Measurements from ENCODE around the gene ZNF10.

ZNF10 gene

DNA sequence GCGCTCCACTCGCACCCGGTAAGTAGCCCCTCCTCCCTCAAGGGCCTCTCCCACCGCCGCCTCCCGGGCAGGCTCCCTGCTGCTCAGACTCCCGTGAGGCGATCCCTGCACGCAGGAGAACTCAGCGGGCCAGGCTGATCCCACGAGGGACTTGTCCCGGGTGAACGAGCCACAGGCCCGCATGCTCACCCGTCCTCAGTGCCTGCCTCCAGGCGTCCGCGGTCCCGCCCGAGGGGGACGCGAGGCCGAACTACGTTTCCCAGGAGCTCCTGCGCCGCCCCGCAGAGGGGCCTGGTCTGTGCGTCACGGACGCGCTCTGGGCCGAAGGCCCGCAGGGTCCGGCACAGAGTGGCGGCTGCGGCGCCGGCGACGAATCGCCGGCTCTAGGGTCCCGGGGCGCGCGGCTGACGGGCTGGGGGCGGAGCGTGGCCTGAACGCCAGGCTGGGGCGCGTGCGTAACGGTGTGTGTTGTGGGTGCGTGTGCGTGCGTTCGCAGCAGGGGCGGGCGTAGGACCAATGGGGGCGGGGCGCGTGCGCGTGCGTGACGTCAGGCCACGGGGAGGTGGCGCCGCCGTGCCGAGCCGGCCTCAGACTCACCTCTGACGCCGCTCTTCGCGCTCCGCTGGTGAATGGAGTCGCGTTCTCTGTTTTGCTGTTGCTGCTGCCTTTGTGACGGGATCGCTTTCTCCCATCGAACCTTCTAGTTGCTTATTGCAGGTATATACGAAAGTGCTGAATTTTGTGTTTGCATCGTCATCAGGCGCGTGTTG lies at the start of gene ZNF10, which contains the start of gene ZNF891:
TSS of gene ZNF10 (plus strand) at position 590 of the 770 bp plus-strand sequence. CDS start 13,866 bp downstream, outside the sequence.
TSS of gene ZNF891 (minus strand) at position 237 of the 770 bp plus-strand sequence. CDS start 8,356 bp downstream, outside the sequence.
- DNase-seq, result peak; percentile 72 to 91

DNA sequence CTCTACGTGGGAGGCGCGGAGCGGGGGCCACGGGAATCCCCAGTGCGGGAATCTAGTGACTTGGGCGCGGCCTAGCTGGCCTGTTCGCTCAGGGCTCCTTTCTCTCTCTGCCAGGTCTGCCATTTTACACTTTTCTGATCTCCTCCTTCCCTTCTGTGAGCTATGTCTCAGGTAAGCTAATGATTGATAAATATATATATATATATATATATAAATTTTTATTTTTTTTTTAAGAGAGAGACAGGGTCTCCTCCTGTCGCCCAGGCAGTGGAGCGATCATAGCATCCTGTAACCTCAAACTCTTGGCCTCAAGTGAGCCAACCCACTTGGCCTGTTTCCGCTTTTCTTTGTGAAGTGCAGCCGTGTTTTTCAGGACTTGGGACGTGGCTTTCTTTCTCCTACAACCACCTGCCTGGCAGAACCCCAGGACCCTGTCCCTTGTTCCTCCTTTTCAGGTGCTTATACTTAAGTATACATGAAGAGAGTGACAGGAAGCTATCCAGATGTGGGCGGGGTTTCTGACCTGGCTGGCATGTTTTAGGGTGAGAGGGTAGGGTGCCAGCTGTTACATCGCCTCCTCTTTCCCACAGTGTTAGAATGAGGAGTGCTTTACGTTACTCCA lies 49.2 kb upstream of the ZNF10 start:
- peak; percentile 33 to 68 for DNase-seq

- DNase-seq, result no peak
Observed at GRCh38 chr12:133083345-133083744, 47.1 kb upstream of the ZNF10 start.

DNA sequence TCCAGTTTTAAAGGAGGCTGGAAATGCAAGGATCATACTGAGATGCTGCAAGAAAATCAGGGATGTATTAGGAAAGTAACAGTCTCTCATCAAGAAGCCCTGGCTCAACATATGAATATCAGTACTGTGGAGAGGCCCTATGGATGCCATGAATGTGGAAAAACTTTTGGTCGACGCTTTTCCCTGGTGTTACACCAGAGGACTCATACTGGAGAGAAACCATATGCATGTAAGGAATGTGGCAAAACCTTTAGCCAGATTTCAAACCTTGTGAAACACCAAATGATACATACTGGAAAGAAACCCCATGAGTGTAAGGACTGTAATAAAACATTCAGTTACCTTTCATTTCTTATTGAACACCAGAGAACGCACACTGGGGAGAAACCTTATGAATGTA lies 24.8 kb upstream of the ZNF10 start:
- DNase-seq, result no peak

DNA sequence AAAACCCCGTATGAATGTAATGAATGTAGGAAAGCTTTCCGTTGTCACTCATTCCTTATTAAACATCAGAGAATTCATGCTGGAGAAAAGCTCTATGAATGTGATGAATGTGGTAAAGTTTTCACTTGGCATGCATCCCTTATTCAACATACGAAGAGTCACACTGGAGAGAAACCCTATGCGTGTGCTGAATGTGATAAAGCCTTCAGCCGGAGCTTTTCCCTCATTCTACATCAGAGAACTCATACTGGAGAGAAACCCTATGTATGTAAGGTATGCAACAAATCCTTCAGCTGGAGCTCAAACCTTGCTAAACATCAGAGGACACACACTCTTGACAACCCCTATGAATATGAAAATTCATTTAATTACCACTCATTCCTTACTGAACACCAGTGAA lies 24.2 kb upstream of the ZNF10 start:
- no peak for DNase-seq

DNA sequence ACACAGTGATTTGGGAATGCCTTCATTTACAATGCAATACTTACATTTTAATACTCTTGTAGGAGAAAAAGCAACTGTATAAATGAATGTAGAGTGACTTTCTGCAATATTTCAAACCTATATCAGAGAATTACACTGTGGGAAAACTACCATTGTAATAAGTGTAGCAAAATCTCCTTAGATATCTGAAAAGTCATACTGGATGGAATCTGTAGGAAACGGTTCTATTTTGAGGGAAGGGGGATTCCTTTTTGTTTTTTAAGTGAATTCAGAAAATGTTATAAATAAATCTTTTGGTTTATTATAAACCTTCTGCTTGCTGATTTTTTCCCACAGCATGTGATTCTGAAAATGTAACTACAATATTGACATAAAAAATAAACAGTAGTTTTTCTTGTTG lies 23.3 kb upstream of the ZNF10 start:
- no peak for DNase-seq

DNA sequence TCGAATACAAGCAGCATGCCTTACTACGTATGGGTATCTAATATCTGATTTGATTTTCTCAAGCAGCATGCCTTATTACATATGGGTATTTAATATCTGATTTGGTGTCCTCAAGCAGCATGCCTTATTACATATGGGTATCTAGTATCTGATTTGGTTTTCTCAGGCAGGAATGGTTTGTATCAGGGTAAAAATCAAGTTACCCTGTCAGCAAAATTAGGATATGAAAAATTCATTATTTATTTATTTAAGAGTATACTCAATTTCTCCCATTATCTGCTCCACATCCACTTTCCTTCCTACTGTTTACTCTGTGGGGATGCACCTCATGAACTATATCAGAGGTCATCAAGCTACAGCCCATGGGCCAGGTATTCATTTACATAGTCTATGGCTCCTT lies 22.3 kb upstream of the ZNF10 start:
- no peak for DNase-seq

- DNase-seq, result no peak
Observed at GRCh38 chr12:133120385-133121191, 9.8 kb upstream of the ZNF10 start.

- DNase-seq, result no peak
Observed at GRCh38 chr12:133124674-133125073, 5.8 kb upstream of the ZNF10 start.

GRCh38 chr12:133129368-133130037 lies 924 bp upstream of the ZNF10 start:
- peak in 1 of 2 experiments; percentile 39 for DNase-seq

DNA sequence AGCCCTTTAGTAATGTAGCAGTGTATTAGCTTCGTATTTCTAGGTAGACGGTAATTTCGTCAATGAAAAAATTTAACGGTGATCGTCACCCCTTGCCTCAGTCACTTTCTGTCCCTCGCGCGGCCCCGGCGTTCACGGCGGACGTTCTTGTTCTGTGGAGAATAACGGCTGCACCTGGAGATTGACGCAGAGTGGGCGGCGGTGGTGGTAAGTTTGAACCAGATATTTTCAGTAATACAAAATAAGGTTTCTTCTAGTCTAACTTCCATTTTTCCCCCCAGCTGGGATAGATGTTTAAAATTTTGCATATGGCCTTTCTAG lies 341 bp downstream of the ZNF10 start:
- no peak for DNase-seq

GRCh38 chr12:133135747-133136146 lies 5.3 kb downstream of the ZNF10 start:
- no peak for DNase-seq

- no peak for DNase-seq
Observed at GRCh38 chr12:133145981-133146380, 15.6 kb downstream of the ZNF10 start.

GRCh38 chr12:133156125-133156690 lies 25.8 kb downstream of the ZNF10 start:
- no peak for DNase-seq

DNA sequence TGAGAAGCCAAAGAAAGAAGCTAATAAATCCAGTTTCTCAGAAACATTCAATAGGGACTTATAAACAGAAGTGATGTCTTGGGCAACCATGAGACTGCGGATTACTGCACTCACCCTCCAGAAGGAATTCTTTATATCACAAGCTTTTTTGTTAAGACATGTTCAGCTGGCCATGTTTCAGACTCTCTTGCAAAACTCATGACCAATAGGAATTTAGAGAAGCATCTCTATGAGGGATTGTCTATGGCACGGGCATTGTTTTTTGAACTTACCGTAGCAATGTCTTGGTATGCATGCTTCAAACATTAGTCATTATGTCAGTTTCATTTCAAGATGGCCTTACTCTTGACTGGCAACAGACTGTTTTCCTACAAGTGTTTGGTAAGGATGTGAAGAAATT lies 35.3 kb downstream of the ZNF10 start:
- DNase-seq, result no peak

GRCh38 chr12:133172491-133172890 lies 42.1 kb downstream of the ZNF10 start:
- DNase-seq, result no peak

GRCh38 chr12:133174901-133175300 lies 44.5 kb downstream of the ZNF10 start:
- DNase-seq, result no peak

DNA sequence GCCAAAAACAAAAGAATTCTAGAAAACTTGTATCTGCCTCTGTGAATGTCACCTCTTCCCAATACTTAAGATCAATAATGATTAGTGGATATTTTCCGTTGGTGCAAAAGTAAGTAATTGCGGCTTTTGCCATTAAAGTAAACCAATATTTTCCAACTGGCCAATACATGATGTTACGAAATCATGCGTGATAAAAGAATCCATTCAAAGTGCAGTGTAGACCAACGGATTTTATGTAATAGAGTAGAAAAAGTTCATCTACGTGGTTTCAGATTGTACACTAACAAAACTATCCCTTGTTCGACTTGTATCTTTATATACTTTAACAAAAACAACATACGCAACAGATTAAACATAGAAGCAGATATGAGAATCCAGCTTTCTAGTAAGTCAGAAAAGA lies 50.2 kb downstream of the ZNF10 start:
- DNase-seq, result no peak

DNA sequence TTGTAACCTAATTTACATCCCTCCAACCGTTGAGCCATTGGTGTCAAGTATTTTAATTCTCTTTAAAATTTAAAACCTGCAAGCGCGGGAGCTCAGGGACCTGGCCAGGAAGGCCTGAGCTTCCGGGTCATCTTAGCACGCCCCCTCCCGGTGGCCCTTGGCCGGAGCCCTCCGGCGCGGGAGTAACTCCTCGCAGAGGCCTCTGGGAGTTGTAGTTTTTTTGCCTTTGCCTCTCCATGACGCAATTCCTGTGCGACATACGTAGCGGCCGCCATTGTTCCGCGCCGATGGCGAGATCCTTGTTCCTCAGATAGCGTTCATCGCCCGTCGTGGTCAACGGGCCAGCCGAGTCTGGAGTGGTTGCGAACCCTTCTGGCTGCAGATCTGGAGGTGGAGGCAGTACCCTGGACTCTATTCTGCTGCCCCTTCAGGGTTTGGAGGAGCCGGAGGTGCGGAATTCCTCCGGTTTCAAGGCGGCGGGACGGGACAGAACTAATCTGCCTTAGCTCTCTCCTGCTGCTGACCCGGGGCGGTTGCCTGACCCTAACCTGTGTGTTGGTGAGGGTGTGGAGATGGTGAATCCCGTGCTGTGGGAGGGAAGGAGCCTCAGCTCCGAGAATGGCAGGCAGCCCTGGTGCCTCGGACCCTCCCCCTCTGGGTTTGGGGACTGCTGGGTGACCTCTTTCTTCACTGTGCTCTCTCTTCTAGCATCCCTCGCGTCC lies 51.0 kb downstream of the ZNF10 start, which contains the start of gene ZNF268:
TSS of gene ZNF268 (plus strand) at position 258 of the 722 bp plus-strand sequence. CDS start 503 bp downstream, outside the sequence.
- DNase-seq, result peak; percentile 49 to 85

DNA sequence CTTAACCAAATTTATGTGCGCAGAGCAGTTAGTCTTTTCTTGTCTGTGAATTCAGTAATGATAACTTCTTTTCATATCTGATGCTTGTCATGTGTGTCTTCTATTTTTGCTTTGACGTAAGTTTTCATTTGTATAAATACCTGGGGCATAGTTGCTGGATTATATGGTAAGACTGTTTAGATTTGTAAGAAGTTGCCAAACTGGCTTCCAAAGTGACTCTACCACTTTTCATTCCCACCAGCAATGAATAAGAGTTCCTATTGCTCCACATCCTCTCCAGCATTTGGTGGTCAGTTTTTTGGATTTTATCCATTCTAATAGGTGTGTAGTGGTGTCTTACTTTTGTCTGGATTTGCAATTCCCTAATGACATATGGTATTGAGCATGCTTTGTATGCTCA lies 59.7 kb downstream of the ZNF10 start:
- DNase-seq, result no peak

GRCh38 chr12:133192847-133193246 lies 62.4 kb downstream of the ZNF10 start:
- DNase-seq, result no peak

DNA sequence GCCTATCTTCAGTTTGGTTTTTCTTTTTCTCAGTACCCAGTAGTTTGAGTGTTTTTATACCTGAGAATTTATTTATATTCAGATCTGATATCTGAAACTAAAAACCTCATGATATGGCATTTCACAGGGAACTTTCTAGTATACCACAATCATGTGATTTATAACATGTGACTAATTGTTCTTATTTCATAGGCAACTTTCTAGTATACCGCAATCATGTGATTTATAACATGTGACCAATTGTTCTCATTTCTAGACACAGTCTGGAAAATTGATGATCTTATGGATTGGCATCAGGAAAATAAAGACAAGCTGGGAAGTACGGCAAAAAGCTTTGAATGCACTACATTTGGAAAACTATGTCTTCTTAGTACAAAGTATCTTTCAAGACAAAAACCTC lies 71.5 kb downstream of the ZNF10 start:
- DNase-seq, result no peak

Data from NCI-H446 (cell line).